Mammary epithelial cell (primary cell): Measurements from ENCODE around the gene TTLL11.

Experiments used
- CTCF ChIP-seq, 2 donors: IDR thresholded peaks in 1 of 2; conservative IDR thresholded peaks in 1 of 2; 2 replicates each; pipeline ENCODE4 v1.5.1; 2011 to 2012; ENCODE audit warnings: inconsistent platforms in 2 of 2, low read length in 2 of 2, mild to moderate bottlenecking in 2 of 2, control low read depth in 1 of 2, low read depth in 1 of 2; ENCODE audit not compliant: insufficient read depth in 1 of 2; ENCODE audit errors: extremely low read depth in 1 of 2
- EZH2 ChIP-seq: IDR thresholded peaks from 2 replicates; pipeline ENCODE4 v1.6.1; 2012; ENCODE audit warnings: low read length, inconsistent platforms, borderline replicate concordance

DNA sequence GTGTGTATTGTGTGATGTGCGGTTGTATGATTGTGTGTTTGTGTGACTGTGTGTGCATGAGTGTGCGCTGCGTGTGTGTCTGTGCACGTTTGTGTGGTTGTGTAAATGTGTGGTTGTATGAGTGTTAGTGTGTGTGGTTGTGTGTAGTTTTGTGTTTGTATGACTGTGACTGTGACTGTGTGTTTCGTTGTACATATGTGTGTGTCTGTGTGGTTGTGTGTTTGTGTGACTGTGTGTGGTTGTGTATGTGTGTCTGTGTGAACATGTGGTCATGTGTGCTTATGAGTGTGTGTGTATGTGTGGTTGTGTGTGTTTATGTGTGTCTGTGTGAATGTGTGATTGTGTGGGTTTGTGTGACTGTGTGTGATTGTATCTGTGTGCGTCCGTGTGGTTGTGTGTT, 197.8 kb downstream of the TTLL11 start:
- no peak for TF ChIP-seq CTCF (conservative IDR thresholded peaks at IDR 0.05 in 1 of 2, IDR thresholded peaks at IDR 0.05 in 1 of 2; ENCODE audit: extremely low read depth in 1 of 2, insufficient read depth in 1 of 2, low read depth in 1 of 2, low read length in 2 of 2)
- TF ChIP-seq EZH2 = no peak
